Activated CD4-positive, CD25-positive, alpha-beta regulatory T cell (primary cell): ENCODE data around the gene GLP1R.

Source experiments
- DNase-seq, 4 experiments: peaks; one replicate each; lab custom pipeline; 2025; lab: John Stamatoyannopoulos, UW

The GLP1R gene

DNA sequence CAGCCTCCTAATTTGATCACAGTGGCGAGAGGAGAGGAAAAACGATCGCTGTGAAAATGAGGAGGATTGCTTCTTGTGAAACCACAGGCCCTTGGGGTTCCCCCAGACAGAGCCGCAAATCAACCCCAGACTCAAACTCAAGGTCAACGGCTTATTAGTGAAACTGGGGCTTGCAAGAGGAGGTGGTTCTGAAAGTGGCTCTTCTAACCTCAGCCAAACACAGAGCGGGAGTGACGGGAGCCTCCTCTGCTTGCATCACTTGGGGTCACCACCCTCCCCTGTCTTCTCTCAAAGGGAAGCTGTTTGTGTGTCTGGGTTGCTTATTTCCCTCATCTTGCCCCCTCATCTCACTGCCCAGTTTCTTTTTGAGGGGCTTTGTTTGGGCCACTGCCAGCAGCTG lies 37.7 kb downstream of the GLP1R start:
- DNase-seq: no peak

DNA sequence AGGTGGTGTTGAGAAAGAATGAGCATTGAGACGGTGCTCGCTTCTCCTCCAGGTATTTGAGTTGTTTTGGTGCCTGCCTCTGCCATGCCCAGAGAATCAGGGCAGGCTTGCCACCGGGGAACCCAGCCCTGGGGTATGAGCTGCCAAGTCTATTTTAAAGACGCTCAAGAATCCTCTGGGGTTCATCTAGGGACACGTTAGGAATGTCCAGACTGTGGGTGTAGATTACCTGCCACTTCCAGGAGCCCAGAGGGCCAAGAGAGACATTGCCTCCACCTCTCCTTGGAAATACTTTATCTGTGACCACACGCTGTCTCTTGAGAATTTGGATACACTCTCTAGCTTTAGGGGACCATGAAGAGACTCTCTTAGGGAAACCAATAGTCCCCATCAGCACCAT lies 38.1 kb downstream of the GLP1R start:
- no peak for DNase-seq

DNA sequence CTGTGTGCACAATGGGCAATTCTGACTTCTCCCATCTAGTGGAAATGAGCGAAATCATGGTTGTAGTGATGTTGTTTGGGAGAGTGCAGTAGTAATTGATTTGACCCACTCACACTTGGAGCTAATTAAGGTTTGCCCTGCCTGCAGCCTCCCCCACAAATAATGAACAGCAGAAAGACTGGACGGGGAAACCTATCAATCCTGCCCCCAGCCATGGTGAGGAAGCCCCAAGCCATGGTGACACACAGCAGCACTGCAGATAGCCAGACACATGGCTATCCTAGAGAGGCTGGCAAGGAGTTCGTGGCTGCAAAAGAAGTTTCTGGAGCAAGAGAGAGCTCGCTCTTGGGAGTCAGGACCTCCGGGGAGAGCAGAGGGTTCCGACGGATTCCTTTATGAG lies 38.6 kb downstream of the GLP1R start:
- DNase-seq: no peak

DNA sequence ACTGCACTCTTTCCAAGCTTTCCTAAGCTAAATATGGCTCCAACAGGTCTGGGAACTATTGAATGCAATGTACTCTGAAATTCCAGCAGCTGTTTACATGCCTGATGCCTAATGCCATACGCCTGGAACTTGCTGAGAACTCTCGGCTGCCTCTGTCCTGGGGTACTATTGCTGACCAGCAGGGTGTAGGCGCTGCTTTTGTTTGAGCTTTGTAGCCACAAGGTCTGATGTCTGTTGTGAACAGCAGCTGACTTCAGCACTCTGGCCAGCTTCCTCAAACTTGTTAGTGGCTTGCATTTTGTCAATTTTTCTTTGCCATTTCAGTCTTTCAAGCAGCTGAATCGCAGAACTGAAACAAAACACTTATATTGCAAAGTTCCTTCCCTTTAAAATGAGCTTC lies 39.8 kb downstream of the GLP1R start:
- no peak for DNase-seq

DNA sequence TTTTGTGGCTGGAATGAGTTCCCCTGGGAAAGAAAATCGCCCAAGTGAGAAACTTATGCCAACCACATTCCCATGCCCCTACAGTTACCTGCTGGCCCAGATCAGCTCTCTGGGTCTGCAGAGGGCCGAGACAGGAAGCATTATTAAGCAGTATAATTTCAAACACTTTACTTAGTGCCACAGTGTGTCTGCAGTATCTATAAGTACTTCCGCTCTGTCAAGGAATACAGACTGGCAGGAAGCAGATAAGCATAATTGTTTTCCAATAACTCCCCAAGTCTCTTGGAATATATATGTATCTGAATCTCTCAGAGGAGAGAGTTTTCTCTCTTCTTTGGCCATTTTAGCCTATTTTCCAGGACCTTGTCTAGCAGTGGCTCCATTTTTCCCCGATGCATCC lies 41.5 kb downstream of the GLP1R start:
- no peak for DNase-seq

DNA sequence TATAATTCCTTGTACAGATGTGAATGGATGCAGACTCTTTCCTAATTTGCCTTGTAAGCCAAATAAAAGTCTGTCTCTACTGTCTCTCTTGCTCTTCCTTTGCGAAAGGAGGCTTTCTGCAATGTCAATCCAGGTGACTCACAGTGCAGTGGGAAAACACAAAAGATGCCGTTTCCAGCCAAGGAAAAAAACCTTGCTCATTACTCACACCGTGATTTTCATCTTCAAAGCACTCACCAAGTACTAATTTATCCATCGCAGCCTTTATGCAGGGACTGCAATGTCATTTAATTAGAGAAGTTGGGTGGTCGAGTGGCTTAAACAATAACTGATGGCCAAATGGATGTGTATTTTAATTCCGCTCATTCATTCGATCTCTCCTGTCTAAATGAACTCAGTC lies 42.6 kb downstream of the GLP1R start:
- DNase-seq: no peak

DNA sequence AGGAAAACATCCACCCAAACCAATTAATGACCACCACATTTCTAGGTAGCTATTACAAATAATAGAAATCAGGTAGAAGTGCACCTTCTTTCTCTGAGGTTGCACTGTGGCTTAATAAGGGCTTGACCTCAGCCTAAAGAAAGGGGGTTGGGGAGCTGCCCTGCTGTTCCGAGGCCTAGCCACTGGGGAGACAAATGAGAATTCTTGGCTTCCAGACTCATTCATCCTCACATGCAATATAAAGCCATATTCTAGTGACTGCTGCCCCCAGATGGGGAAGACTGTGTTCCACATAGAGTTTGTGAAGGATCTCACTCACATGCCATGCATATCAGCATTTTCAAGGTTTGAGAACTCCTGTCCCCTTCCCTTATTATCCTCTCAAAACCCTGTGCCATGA lies 43.5 kb downstream of the GLP1R start:
- DNase-seq: no peak

DNA sequence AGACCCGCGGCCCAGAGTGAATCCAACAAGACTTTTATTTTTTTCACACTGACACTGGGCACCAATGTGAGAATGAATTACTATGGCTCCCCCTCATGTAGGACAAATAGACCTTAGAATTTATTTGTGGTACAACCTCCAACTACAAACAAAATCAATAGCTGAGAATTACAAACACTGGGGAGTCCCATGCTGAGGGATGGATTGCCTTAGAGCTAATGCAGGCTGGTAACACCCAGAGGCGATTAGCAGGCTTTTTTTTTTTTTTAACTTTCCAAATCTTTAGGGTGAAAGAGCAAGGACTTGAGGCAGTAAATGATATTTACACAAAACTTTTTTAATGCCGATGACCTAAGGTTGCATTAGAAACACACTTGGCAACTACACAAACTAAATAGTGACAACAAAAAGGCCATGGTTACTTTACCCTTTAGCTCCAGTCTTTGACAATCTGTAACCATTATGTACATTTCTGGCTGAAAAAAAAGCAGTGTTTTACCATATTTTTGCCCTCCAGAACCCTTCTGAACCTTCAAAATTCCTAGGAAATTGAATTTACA lies 44.6 kb downstream of the GLP1R start:
- no peak for DNase-seq

DNA sequence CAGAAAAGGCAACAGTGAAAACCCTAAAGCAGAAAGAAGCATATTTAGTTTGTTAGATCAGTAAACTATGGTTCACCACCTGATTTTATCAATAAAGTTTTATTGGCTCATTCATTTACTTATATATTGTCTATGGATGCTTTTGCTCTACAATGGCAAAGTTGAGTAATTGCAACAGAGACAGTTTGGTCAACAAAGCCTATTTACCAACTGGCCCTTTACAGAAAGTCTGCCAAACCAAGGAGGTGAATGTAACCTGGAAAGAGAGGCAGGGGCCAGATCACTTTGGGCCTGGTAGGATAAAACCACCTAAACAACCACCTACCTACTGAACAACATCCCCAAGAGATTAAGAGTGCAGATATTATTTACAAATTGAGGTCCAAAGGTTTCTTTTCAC lies 47.0 kb downstream of the GLP1R start:
- DNase-seq: no peak

DNA sequence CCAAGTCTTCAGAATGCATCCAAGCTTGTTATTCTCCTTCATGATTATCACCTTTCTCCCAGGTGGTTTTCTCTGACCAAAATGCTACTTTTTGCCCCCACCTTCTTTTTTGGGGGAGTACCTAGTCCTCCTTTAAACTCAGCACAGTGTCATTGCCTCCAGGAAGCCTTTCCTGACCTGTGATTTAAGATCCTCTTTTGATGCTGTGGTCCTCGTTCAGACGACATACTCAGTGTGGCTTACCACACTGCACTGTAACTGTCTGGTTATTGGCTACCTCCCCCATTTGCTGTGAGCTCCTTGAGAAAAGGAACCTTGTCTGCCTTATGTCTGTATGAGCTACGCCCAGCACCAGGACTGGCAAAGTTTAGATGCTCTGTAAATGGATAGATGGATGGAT lies 51.8 kb downstream of the GLP1R start:
- no peak for DNase-seq

DNA sequence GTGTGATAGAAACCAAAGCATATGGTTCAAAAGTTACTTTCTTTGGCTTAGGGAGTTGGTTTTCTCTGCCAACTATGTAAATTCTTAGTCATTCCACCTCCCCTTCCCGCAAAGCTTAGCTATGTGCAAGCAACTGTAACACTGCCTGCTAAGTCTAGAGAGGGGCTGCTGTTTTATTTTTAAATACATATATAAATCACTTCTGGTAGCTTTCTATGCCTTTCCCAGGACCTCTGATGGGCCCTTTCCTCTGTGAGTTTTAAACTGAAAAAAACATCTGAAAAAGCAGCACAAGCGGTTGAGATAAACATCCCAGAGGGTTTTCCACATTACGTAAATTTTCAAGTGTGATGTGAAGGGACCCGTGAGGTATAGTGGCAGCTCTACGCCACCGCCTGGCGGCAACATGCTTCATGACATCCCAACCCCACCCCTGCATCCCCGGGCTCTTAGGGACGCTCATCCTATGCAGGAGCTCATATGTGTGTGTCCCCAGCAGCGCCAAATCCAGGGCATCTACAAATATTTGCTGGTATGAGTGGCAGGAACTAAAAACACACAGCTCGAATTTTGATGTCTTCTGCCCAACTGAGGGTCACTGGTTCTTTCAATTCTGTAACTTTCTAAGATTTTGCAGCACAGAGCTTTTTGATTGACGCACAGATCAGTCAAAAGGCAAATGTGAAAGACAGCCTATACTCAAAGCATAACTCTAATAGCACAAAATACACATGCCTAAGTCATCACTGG lies 53.7 kb downstream of the GLP1R start:
- no peak for DNase-seq

DNA sequence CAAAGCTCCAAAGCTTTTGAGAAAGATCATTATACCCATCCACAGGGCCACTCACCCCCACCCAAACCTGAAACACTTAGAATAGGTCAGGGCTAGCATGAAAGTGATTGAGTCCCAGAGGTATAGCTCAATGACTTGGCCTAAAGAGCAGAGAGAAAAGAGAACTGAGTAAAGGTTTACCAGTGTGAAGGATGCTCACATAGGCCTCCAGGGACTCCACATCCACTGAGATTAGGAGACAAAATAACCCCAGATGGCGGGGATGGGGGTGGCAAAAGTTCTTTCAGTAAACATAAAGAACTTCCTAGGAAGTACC lies 54.2 kb downstream of the GLP1R start:
- DNase-seq: no peak

DNA sequence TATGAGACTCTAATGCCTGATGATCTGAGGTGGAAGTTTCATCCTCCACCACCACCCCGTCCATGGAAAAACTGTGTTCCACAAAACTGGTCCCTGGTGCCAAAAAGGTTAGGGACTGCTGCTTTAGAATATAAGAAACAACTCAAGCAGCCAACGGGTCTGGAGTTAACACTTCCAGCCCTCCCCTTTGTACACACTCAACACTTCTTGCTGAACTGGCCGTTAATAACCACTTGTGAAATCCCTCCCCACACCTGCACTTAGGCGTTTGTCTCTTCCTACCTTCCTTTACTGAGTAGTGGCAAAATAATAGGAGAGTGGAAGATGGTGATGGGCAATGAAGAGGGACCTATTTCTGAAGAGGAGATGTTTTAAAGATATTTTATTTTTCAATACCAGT lies 55.9 kb downstream of the GLP1R start:
- no peak for DNase-seq

DNA sequence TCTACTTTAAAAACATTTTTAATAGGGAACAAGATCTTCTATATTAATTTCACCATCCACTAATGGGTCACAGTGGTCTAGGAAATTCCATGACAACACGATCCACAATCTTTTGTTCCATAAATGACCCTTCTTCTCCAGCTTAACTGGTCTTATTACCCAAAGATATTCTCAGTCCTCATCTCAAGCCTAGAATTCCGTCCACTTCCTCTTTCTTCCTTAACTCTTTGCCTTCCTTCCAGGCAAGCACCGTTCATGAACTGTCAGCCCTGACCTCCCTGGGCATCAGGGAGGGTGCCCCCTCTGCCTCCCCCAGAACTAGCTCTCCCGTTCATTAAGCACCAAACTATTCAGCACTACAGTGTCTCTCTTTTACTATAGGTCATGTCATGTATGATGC lies 58.5 kb downstream of the GLP1R start:
- no peak for DNase-seq

DNA sequence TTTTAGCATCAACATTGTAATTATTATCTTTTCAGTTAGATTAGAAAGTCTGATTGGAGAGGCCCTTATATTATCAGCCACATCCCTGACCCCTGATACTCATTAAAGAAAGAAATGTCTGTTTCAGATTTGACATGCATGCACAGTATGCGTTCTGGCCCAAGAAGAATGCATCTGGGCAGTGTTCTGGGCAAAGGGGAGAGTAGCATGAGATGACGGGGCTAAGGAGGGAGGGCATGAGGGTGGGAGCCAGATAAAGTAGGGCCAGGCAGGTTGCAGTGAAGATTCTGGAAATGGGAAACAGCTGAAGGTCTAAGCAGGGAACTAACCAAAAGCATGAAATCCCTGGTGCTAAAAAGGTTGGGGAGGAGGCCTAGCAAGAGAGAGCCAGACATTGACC lies 59.1 kb downstream of the GLP1R start:
- no peak for DNase-seq

DNA sequence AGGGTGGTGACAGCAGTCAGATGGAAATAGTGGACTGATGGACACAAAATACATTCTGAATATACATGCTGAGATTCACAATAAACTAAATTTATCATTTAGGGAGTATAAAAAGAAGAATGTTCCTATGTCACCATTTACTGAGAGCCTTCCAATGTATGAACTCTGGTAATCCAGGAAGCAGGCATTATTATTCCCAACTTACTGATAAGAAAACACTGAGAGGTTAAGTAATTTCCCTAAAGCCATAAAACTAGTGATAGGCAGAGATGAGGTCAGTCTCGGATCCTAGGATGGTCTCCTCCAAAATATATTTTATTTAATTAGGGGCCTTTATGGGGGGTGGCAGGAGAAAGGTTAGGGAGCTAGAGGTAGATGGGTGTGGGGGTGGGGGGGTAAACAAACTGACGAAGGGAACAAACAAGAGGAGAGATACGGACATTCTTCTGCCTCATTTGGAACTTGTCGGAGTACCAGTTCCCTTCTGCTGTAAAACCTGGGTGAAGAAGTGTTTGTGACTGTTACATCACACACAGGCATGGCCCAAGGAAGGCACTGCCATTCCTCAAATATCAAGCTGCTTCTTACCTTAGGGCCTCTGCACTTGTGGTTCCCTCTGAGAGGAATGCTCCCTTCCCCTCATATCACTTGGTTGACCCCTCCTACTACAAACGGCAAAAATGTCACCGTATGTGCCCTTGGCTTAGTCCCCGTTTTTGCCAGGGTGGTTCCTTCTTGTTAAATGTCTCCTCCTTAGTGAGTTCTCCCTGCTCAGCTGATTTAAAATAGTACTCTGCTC lies 59.7 kb downstream of the GLP1R start:
- DNase-seq: no peak

DNA sequence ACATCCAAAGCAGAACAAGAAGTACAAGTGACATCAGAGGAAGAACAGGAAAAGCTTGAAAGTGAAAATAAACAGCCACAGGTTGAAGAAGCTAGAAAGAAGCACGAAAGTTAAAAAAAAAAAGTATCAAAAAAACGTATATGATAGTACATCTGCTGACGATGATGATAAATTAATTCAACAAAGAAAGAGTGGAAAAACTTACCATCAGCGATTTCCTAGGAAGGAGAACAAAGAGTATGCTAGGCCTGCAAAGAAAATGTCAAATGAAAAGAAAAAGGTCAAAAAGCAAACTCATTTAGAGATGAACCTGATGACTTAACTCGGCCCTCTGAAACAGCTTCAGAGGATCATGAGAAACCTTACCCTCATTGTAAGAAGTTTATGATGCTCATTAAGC lies 62.7 kb downstream of the GLP1R start:
- no peak for DNase-seq

DNA sequence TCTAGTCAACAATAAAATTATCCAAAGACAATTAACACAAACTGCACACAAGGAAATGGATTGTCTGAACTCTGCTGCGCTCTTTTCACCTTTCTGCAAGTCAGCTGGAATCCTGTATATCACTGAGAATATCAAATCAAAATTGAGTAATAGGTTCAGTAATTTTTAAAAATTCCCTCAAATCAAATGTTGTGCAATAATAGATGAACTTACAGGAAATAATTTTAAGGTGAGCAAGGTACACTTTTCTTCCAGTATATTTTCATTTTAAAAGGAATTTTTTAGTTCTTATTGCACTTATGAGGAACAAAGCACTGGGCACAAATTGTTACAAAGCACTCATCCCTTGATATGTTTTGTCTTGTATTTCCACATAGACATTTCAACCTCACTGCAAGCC lies 65.2 kb downstream of the GLP1R start:
- no peak for DNase-seq

DNA sequence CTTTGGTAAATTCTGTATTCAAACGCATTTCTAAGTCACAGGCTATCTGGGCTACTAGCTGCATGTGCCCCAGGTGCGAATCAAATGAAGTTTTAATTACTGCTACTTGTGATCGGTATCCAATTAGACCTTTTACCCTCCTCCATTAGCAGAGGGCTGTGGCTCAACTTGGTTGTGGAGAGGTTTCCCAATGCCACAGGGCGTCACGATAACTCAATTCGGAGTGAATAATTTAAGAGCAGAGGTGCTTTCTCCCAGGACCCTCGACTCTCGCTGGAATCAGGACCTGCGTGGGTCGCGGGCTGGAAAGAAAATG lies 65.8 kb downstream of the GLP1R start:
- no peak for DNase-seq

DNA sequence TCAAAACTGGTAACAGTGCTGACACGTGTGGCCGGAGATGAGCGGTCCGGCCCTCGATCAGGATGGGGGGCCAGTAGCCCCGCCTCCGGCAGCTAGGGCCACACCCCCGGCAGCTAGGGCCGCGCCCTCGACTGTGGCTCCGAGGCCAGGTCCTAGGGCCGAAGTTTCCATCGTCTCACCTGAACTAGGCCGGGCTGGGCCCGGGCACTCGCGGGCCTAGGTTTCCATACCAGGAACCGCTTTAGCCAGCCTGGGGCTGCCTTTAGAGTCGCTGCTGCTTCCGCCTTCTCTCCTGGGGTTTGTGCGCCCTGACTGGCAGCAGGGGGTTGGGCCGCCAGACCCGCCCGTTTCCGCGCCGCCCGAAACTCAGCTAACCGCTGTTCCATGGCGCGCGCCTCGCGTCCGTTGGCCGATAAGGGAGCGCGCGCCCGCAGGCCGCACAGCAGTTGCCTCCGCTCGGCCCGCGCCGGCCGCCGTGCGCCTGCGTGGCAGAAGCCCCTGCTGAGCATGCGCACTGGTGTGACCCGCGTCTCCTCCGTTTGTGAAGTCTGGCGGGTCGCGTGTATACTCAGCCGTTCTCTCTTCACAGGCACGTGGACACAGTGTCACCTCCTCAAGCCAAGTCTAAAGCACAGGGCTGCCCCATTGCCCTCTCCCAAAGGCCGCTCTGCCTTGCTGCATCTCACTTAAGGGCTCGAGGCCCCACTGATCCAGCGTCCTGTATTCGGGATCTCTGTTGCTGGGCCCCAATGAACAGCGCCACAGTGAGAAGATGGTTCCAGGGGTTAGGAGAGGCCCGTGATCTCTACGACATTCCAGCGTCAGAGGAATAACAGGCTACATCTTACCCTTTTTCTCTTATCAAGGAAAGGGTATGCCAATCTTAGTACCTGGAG lies 66.4 kb downstream of the GLP1R start, which contains the start of gene SAYSD1:
Gene SAYSD1, minus strand, starts transcription at position 483 of the 896 bp plus-strand sequence. Its CDS starts 97 bp downstream, at position 386.
- peak; percentile 80 to 93 (median 88) for DNase-seq

DNA sequence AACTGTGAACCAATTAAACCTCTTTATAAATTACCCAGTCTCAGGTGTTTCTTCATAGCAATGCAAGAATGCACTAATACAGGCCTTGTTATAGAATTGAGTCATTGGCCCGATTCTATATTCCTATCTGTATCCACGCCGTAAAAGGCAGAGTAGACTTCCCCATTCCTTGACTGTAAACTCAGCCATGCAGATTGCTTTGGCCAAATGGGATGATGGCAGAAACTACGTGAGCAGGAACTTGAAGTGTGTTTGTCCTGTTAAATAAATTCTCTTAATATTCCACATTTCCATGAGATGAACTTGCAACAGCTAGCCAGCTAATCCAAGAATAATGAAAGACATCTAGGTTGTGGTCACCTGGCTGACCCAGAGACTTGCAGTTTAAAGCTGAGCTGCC lies 70.3 kb downstream of the GLP1R start:
- DNase-seq: no peak

DNA sequence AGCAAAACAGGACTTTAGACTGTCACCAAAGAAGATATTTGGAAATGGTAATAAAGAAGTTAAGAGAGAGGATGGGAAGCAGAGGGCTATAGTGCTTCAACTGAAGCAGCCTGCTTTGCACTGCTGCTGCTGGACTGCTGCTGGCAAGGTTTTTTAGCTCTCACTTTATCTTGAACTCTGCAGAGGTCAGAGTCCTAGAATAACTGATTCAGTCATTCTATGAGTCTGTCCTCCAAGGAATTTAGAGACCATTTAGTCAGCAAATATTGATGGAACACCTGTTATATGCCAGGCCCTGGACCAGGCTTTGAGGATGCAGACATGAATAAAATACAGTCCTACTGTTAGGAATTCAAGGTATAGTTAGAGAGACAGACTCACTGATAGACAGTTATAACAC lies 75.5 kb downstream of the GLP1R start:
- DNase-seq: no peak

DNA sequence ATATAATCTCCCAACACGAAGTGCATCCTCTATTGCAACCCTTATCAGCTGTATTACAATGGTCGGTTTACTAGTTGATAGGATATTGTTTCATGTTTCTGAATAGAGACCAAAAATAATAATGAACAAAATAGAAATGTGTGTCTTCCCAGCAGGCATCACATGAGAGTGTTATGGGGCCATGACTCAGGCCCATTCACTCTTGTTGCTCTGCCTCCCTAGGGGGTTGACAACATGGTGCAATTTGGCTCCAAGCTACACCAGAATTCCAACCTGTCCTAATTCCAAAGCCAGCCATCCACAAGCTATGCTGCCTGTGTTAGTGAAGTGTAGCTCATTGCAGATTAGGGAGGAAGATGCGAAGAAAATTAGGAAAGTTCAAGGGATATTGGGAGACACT lies 79.5 kb downstream of the GLP1R start:
- no peak for DNase-seq
